ENCODE data around the gene FBXW4. TPM values are rescaled to one million over a fixed set of nuclear protein-coding genes. Genes with fewer than 3 reads are reported as not detected.

The FBXW4 gene
- total RNA-seq, 1 donor from 2014 or later: 34.4 TPM

DNA sequence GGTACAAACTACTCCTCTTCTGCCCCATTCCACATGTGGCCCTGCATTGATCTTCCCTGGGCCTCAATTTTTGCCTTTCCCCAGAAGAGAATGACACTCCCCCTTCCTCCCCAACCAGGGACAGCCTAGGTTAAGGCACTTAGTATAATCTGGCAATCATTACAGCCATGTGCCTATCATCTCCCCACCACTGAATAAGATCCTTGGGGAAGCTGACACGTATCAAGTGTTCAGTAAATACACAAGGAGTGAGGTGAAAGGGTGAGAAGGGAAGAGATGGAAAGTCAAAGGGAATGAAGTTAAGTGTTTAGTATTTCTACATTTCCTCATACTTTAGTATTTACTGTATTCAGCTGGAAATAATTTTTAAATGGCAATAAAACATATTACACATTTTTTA, 31.9 kb downstream of the FBXW4 start:
- no peak for DNase-seq (ENCODE audit: low spot score)
- H3K9me3 Mint-ChIP-seq (ENCODE audit: low read depth): no peaks in the 10 kb centered on the region
- TF ChIP-seq, protein P1, sequence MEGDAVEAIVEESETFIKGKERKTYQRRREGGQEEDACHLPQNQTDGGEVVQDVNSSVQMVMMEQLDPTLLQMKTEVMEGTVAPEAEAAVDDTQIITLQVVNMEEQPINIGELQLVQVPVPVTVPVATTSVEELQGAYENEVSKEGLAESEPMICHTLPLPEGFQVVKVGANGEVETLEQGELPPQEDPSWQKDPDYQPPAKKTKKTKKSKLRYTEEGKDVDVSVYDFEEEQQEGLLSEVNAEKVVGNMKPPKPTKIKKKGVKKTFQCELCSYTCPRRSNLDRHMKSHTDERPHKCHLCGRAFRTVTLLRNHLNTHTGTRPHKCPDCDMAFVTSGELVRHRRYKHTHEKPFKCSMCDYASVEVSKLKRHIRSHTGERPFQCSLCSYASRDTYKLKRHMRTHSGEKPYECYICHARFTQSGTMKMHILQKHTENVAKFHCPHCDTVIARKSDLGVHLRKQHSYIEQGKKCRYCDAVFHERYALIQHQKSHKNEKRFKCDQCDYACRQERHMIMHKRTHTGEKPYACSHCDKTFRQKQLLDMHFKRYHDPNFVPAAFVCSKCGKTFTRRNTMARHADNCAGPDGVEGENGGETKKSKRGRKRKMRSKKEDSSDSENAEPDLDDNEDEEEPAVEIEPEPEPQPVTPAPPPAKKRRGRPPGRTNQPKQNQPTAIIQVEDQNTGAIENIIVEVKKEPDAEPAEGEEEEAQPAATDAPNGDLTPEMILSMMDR (IDR thresholded peaks at IDR 0.05): no peak
- no peak overlapping the region for H3K27ac Mint-ChIP-seq (ENCODE audit: unreplicated experiment)
- peaks cover 12% of the 10 kb centered on the region for H3K4me1 Mint-ChIP-seq (ENCODE audit: low read depth)
- H3K4me3 Mint-ChIP-seq (ENCODE audit: unreplicated experiment): no peak overlapping the region
- no peaks in the 10 kb centered on the region for H3K27me3 Mint-ChIP-seq (ENCODE audit: low read depth)
- peaks cover 24% of the 10 kb centered on the region for H3K36me3 Mint-ChIP-seq (ENCODE audit: low read depth)

GRCh38 chr10:101660256-101660655, 34.7 kb downstream of the FBXW4 start:
- Mint-ChIP-seq H3K9me3 (ENCODE audit: low read depth) (no peaks in the 10 kb centered on the region), H3K27me3 (ENCODE audit: low read depth) (no peaks in the 10 kb centered on the region), H3K4me3 (ENCODE audit: unreplicated experiment) (no peak overlapping the region), H3K36me3 (ENCODE audit: low read depth) (peaks cover 29% of the 10 kb centered on the region), H3K4me1 (ENCODE audit: low read depth) (peaks cover 5% of the 10 kb centered on the region), H3K27ac (ENCODE audit: unreplicated experiment) (no peak overlapping the region)
- DNase-seq (ENCODE audit: low spot score): no peak
- TF ChIP-seq, protein P1 (IDR thresholded peaks at IDR 0.05): no peak

DNA sequence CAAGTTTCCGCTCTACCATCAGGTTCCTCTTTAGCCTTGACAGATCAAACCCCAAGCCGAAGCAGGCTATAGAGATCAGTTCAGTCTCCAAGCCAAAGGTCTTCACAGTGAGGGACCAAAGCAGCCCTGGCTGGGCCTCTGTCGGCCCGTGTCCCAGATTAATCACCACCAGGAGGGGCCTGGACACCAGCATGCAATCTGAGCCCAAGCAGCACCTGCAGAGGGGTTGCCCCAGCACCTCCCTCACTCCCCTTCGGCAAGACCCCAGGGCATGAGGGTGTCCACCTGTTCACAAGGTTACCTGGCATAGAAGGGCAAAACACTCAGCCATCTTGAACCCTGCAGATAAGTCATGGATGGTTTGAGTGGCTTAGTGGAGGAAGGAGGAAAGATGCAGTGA, 36.0 kb downstream of the FBXW4 start:
- Mint-ChIP-seq H3K9me3 (ENCODE audit: low read depth) (no peaks in the 10 kb centered on the region), H3K4me1 (ENCODE audit: low read depth) (no peaks in the 10 kb centered on the region), H3K27ac (ENCODE audit: unreplicated experiment) (no peak overlapping the region), H3K36me3 (ENCODE audit: low read depth) (peaks cover 30% of the 10 kb centered on the region), H3K4me3 (ENCODE audit: unreplicated experiment) (no peak overlapping the region), H3K27me3 (ENCODE audit: low read depth) (no peaks in the 10 kb centered on the region)
- no peak for DNase-seq (ENCODE audit: low spot score)
- TF ChIP-seq, protein P1 (IDR thresholded peaks at IDR 0.05): no peak

DNA sequence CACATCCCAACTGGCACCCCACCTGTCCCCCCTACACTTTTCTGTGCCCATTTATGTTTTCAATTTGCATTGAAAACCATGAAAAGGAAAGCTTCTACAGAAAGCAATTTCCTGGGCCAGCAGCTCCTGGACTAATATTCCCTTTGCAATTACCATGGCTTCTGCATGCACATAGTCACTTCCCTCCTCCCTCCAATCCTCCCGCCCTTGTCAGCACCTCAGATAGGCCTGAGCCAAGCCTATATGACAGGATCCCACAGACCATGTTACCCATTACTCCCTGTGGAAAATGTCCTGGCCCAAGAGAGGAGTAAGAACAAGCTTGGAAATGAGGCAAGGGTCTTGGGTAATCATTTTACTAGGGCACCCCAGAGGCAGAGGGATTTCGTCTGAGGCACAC, 38.1 kb downstream of the FBXW4 start:
- no peaks in the 10 kb centered on the region for H3K9me3 Mint-ChIP-seq (ENCODE audit: low read depth)
- TF ChIP-seq, protein P1 (IDR thresholded peaks at IDR 0.05): no peak
- no peaks in the 10 kb centered on the region for H3K27me3 Mint-ChIP-seq (ENCODE audit: low read depth)
- H3K4me1 Mint-ChIP-seq (ENCODE audit: low read depth): no peaks in the 10 kb centered on the region
- peaks cover 24% of the 10 kb centered on the region for H3K36me3 Mint-ChIP-seq (ENCODE audit: low read depth)
- no peak overlapping the region for H3K27ac Mint-ChIP-seq (ENCODE audit: unreplicated experiment)
- H3K4me3 Mint-ChIP-seq (ENCODE audit: unreplicated experiment): no peak overlapping the region
- no peak for DNase-seq (ENCODE audit: low spot score)

- Mint-ChIP-seq H3K4me1 (ENCODE audit: low read depth) (no peaks in the 10 kb centered on the region), H3K9me3 (ENCODE audit: low read depth) (no peaks in the 10 kb centered on the region), H3K4me3 (ENCODE audit: unreplicated experiment) (no peak overlapping the region), H3K27ac (ENCODE audit: unreplicated experiment) (no peak overlapping the region), H3K36me3 (ENCODE audit: low read depth) (peaks cover 23% of the 10 kb centered on the region), H3K27me3 (ENCODE audit: low read depth) (no peaks in the 10 kb centered on the region)
- no peak for DNase-seq (ENCODE audit: low spot score)
- TF ChIP-seq, protein P1 (IDR thresholded peaks at IDR 0.05): no peak
Measured at GRCh38 chr10:101655570-101655969, 39.4 kb downstream of the FBXW4 start.
